WI38 (cell line): Measurements from ENCODE around the gene ATPAF2.

ENCODE experiments used
- H3K4me3 ChIP-seq: 2 replicates; pipeline ENCODE4 v1.5.1; 2011; ENCODE audit warnings: low read depth, mild to moderate bottlenecking, control low read depth, low read length
- TF ChIP-seq, protein P1 (sequence below): IDR thresholded peaks from 2 replicates; pipeline ENCODE4 v1.5.1; 2012; ENCODE audit warnings: low read depth, mild to moderate bottlenecking, control low read depth, low read length

Gene ATPAF2

DNA sequence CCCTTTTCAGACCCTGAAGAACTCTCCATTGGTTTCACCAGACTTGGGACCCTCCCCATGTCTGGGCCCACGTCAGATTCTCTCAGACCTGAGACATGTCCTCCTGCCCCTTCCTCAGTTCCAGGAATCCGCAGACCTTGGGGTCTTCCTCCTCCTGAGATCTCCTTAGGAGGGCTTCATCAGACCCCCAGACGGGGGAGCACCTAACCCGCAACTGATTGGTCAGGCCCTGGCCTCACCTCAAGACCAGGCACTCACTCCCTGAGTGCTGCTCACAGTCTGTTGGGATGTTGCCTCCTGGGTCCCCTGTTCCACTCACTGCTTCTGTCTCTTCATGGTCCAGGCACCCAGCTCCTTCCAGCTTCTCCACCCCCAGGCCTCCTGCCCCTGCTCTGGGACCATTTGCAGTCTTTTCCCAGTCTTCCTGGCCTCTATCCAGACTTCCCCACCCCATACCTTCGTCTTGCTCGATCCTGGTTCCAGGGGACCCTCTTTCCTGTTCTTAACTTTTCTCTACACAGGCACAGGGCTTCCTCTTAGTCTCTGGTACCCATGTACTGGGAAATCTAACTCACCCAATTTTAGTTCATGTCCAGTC is 1.4 kb upstream of the ATPAF2 start:
- peak overlapping the region; percentile 91 for H3K4me3 ChIP-seq
- TF ChIP-seq, protein P1, sequence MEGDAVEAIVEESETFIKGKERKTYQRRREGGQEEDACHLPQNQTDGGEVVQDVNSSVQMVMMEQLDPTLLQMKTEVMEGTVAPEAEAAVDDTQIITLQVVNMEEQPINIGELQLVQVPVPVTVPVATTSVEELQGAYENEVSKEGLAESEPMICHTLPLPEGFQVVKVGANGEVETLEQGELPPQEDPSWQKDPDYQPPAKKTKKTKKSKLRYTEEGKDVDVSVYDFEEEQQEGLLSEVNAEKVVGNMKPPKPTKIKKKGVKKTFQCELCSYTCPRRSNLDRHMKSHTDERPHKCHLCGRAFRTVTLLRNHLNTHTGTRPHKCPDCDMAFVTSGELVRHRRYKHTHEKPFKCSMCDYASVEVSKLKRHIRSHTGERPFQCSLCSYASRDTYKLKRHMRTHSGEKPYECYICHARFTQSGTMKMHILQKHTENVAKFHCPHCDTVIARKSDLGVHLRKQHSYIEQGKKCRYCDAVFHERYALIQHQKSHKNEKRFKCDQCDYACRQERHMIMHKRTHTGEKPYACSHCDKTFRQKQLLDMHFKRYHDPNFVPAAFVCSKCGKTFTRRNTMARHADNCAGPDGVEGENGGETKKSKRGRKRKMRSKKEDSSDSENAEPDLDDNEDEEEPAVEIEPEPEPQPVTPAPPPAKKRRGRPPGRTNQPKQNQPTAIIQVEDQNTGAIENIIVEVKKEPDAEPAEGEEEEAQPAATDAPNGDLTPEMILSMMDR = no peak

DNA sequence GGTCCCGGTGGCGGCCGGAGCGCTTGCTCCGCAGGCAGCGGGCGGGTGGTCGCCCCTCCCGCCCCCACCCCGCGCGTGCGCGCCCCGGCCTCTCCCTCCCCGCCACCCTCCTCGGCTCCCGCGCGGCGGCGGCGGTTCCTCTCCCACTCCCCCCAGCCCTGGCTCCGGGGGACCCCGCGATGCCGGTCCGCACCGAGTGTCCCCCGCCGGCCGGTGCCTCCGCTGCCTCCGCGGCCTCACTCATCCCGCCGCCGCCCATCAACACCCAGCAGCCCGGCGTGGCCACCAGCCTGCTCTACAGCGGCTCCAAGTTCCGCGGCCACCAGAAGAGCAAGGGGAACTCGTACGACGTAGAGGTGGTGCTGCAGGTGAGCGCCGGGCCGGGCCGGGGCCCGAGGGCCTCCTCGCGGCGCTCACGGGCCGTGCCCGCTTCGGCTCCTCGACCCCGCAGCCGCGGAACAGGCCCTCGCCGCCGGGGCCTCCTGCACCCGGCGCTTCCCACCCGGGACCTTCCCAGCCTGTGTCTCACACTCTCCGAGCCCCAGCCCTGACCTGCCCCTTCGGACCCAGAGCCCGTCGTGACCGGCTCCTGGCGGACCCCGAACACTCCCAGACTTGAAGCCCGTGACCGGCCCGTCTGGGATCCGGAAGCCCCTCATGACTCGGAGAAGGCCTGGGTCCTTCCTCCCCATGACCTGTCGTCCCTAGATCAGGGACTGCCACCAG is 730 bp upstream of the ATPAF2 start:
- TF ChIP-seq, protein P1 = no peak
- H3K4me3 ChIP-seq = peak overlapping the region; percentile 91

DNA sequence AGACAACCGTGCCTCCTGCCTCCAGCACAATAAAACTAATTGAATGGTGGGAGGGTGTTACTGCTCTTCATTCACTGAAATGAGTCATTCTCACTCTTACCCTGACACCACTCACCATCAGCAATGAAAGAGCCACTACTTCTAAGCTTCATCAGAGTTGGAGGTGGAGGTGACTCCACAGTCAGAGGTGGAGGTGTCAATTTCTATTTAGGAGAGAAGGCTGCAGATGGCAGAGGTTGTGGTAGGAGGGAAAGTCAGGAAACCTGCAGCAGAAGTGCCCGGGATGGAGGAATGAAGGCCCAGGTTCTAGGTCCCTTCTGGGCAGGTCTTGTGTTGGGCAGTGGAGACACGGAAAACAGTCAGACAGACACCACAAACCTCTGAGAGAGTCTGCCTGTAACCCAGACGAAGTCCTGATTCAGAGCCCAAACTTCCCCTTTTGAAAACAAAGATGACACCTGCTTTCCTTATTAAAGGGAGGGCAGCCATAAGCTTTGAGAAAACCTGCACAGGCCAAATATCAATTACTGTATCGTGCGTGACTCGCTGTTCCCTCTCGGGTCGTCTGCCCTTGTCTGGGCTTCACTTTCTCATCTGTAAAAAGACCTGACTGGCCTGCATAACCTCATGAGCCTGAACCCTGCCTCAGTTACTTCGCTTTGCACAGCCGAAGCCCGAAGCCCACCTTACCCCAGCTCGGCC is 668 bp downstream of the ATPAF2 start:
- H3K4me3 ChIP-seq = peak overlapping the region; percentile 91
- TF ChIP-seq, protein P1 = no peak

DNA sequence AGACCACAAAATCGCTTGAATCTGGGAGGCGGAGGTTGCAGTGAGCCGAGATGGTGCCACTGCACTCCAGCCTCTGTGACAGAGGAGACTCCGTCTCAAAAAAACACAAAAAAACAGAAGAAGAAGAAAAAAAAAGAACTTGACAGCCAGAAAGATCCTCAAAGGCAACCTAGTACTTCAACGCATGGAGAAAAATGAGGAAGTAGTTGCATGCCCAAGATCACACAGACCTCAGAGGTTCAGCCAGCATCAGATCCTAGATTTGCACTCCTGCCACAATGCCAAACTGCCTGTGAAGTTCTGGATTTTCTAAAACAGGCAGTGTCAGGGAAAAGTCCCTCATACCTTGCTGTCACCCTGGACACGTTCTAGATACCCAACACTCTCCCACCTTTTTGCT is 1.5 kb downstream of the ATPAF2 start:
- H3K4me3 ChIP-seq = no peak overlapping the region
- TF ChIP-seq, protein P1 = no peak

DNA sequence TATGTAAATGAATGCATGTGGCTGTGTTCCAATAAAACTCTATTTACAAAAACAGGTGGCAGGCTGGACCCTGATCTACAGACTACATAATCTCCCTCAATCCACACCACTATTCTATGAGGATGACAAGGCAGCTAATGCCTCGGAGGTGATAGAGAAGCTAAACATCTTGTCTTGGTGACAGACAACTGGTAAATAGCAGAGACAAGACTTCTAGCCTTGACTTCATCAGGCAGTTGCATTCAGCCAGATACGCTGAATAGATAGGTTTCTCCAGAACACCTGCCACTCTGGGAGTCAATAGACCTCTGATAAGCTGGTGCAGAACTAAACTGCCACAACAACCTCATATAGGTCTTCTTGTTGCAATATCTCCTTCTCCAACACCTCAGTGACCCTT is 3.3 kb downstream of the ATPAF2 start:
- TF ChIP-seq, protein P1 = no peak
- no peak overlapping the region for H3K4me3 ChIP-seq

DNA sequence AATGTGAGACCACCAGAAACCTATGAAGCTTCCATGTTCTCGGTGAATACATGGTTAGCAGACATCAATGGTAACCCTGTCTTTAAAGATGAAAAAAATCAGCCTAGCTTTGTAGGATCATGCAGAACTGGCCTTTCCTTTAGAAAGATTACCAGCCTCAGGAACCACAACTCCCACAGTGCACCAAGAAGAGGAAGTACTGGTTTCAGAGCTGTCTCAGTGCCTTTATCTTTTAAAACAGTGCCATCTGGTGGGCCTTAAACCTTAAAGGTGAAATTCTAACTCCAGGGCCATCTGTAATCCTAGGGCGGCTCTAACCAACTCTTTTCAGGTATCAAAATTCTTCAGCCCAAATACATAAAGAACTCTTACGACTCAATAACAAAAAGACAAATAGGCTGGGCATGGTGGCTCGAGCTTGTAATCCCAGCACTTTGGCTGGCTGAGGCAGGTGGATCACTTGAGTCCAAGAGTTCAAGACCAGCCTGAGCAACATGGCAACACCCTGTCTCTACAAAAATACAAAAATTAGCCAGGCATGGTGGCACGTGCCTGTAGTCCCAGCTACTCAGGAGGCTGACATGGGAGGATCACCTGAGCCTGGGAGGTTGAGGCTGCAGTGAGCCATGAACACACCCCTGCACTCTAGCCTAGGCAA is 5.4 kb downstream of the ATPAF2 start:
- TF ChIP-seq, protein P1 = peak; percentile 32
- no peak overlapping the region for H3K4me3 ChIP-seq
